ENCODE data around the gene RUNX2.
"Not testable (repeated sequence)": the region's sequence is repeated elsewhere in the genome, so short reads cannot be mapped to it uniquely, and the experiment has no call there.

The RUNX2 gene

GRCh38 chr6:45462190-45463134 is 134.3 kb downstream of the RUNX2 start:
- DNase-seq, result no peak

- DNase-seq, result no peak
Observed at GRCh38 chr6:45464685-45465084, 136.6 kb downstream of the RUNX2 start.

DNA sequence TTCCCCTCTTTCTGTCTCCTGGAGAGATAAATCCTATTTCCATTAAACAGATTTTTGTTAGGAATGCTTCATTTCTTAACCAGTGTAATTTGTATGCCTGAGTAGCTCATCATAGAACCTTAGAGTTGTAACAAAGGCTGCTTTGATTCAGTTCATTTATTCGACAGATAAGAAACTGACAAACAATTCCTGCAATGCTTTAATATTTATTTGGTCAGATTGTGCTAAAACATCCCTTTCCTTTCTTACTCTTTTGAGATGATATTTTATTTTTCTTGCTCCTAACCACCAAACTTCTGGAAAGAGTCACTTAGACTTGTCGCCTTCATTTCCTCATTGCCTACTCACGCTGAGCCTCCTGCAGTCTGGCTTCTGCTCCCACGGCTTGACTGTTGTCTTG is 138.6 kb downstream of the RUNX2 start:
- no peak for DNase-seq

DNA sequence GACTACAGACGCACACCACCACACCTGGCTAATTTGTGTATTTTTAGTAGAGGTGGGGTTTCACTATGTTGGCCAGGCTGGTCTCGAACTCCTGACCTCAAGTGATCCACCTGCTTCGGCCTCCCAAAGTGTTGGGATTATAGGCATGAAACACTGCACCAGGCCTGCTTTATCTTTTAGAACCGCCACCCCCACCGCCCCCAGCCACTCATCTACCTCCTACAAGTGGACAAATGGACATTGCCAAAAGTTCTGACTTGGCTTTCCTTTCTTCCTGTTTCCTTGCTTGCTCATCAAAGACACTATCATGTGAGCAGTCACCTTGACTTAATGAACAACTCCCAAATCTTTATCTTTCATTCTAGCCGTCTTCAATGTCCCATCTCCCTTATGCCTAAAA is 139.3 kb downstream of the RUNX2 start:
- DNase-seq, result not testable (repeated sequence)

- no peak for DNase-seq
Observed at GRCh38 chr6:45467853-45468252, 139.7 kb downstream of the RUNX2 start.

- DNase-seq, result no peak
Observed at GRCh38 chr6:45469663-45470062, 141.5 kb downstream of the RUNX2 start.

DNA sequence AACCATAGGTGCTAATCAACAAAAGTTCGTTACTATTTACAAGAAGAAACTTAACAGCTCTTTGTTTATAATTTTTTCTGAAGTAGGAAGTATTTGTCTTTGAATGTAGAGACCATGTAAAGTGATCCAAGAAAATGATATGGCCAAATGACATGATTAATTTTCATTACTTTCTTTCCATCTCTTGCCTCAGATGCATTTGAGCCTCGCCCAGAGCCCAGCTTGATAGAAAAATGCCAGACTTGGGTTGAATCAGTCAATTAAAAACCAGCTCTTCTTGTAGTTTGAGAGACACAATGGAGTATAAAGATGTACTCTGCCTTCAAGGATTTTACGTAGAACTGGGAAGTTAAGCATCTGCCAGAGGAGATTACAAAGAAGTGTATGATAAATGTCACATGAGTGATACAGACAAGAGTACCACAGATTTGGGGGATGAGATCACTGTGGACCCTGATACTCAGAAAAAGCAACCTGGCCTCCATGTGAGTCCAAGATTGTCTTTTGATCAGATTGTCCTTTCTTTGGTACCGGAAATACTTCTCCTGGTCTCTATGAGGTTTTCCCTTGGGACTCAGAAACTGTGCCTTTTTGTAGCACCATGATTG is 142.1 kb downstream of the RUNX2 start:
- no peak for DNase-seq

DNA sequence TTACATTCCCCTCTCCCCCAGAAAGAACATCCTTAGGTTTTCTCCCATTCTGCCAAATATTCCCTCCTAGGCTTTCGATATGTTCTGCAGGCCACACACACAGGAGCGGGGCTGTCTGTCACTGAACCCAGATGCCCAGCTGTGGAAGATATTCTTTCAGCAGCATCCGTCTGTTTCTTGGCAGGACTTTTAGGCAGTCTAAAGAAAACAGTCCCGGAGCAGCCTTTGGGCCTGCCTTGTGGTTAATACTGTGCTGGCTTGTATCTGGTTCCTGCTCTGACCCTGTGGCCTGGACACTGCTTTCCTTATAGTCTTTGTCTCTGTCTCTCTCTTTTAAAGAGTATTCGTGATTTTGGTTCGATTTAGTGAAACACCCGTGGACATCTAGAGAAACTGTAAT is 144.3 kb downstream of the RUNX2 start:
- no peak for DNase-seq

- no peak for DNase-seq
Observed at GRCh38 chr6:45473121-45473993, 145.2 kb downstream of the RUNX2 start.

DNA sequence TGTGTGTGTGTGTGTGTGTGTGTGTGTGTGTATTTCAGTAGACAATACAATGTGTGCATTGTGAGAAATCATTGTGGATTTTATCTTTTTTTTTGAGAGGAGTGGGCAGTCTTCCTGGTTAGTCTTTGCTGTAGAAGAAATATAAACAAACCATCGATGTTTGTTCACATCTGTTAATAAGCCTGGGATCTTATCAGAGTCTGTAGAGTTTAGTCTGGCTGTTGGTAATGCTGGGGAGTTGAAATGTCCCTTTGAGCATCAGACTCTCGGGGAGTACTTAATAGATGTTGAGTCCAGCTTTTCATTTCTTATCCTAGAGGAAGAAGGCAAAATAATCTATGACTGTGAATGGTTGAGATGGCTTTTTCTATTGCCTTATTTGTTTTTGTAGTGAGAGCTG is 146.2 kb downstream of the RUNX2 start:
- DNase-seq, result no peak

- no peak for DNase-seq
Observed at GRCh38 chr6:45476341-45476740, 148.2 kb downstream of the RUNX2 start.

DNA sequence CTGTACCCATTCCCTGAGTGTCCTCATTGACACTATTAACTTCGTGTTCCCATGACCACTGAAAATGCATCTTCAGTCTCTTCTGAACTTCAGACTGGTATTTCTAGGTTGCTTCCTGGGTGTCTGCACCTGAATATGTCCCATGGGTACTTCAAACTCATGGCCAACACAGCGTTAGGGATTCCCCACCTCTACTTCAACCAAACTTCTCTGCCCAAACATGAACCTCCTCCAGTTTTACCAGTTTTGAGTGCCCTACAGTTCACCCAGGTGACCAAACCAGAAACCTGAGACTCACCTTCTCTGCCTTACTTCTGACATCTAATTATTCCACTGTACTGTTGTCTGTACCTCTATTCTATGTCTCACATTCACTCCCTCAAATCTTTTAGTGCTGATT is 149.1 kb downstream of the RUNX2 start:
- DNase-seq, result no peak

- DNase-seq, result peak; percentile 58
Observed at GRCh38 chr6:45477790-45478189, 149.7 kb downstream of the RUNX2 start.

DNA sequence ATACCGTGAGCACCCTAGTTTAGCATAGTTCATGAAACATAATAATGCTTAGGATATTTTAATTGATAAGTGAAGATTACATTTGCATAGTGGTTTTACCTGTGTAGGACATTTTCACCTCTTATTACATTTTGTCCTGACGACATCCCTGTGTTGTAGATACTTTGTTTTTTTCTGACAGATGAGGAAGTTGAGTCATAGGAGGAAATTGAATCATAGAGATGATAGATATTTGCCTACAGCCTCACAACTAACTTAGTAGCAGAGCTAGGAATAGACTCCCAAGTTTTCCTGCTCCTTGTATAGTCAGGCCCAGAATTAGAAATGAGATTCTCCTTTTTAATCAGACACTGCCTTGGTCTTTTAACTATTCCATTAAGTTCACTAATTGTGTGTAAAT is 150.1 kb downstream of the RUNX2 start:
- DNase-seq, result no peak

- DNase-seq, result peak; percentile 56
Observed at GRCh38 chr6:45479834-45480751, 152.0 kb downstream of the RUNX2 start.

DNA sequence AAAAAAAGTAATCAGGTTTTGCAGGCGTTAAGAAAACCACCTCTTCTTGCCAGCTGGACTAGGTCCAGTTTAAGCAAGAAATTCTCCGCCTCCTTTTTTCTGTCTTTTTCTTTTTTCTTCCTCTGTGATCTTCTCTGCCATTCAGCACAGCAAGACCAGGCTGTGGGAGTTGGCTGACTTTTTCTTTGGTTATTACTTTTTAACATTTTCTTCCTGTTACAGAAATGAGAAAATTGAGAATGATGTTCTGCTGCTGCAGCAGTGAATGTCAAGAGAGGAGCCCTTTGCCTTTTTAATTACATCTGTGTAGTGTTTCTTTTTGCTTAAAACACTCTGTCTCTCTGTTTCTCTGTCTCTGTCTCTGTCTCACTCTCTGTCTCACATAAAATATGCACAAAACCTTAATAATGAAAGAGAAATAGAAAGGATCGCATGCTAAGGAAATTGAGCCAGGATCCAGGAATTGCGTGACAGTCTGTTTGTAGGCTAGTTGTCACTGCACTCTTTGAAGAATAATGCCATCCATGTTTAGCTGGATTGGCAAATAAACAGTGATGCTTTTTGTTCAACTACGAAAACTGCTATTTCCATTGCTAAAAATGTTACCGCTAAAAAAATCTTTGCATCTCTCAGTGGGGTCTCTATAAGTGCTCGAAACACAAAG is 152.8 kb downstream of the RUNX2 start:
- DNase-seq, result no peak

DNA sequence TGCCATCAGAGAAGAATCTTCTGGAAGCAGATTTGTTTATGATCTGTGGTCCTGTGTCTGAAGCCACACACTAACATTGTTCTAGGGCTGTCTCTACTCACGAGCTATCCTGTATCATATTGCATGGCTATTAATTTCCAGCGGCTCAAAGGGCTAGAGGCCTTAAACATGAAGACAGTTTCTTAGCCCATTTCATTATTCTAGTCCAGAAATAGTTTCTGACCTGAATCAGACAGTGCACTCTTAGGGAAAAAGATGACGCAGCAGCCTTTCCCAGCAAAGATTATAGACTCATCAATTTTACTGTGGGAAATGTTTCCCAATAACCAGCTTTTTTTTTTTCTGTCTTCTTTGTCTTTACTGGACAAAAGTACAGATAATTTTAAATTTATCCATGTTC is 154.9 kb downstream of the RUNX2 start:
- no peak for DNase-seq

DNA sequence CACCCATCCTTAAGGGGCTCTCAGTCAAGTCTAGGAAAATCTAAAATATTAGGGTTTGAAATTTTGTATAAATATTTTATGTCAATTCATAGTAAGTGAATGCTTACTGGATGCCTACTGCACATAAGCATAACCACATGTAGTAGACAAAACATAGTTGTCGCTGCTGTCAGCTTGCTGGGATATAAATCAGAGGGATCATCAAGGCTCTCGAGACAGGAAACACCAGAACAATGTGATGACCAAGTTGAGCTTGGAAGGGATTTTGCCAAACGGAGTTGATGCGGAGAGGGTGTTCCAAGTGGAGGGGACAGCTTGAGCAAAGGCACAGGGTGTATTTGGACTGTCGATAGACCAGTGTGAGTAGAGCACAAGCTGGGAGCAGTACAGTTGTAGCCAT is 155.4 kb downstream of the RUNX2 start:
- DNase-seq, result no peak

- peak; percentile 13 for DNase-seq
Observed at GRCh38 chr6:45486736-45487135, 158.6 kb downstream of the RUNX2 start.

GRCh38 chr6:45487645-45488044 is 159.5 kb downstream of the RUNX2 start:
- DNase-seq, result no peak

DNA sequence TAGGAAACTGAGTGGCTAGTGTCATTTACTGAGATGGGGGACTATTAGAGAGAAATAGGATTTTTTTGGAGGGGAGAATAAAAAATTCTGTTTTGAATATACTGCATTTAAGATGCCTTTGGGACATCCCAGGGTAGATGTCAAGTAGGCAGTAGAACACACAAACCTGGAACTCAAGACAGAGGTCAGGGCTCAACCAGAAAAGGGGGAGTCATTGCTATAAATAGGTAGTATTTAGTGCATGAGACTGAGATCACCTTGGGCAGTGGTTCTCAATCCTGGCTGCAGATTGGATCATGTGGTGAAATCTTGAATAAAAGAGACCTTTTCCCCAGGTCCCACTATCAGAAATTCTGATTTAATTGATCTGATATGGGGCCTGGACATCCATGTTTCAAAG is 160.1 kb downstream of the RUNX2 start:
- no peak for DNase-seq

DNA sequence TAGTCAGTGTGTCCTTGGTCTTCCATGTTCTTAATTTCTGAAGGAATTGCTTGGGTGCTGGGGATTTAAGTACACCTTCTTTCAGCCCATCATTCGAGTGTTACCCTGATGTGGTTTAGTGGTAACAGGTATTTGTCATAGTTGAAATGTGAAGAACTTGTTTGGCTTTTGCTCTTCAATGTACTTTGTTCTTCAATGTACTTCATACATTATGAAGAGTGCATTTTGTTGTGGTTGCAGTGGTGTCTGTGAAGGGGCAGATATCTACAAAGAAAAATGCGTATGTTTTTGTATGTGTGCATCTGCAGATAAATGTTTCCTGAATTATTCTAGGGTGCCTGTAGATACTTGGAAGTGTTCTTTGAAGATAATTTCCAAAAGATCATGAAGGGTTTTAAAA is 160.8 kb downstream of the RUNX2 start:
- no peak for DNase-seq
